Keratinocyte (primary cell): ENCODE data around the gene KLF5.

Source experiments
- CTCF ChIP-seq, 3 experiments: IDR thresholded peaks in 1 of 3; conservative IDR thresholded peaks in 1 of 3; optimal IDR thresholded peaks in 1 of 3; 2 replicates in 2 of 3; 3 replicates in 1 of 3; pipeline versions ENCODE3 to v1.5.1; 2011; ENCODE audit warnings: low read length in 3 of 3, mild to moderate bottlenecking in 3 of 3, moderate library complexity in 2 of 3, control low read depth in 1 of 3, inconsistent platforms in 1 of 3; ENCODE audit not compliant: insufficient read depth in 2 of 3; ENCODE audit errors: extremely low read depth in 1 of 3
- EZH2 ChIP-seq: IDR thresholded peaks from one replicate; pipeline ENCODE4 v1.6.1; 2012; ENCODE audit warnings: inconsistent platforms, mild to moderate bottlenecking, low read length, moderate library complexity

- no peak for TF ChIP-seq CTCF (optimal IDR thresholded peaks at IDR 0.05 in 1 of 3, IDR thresholded peaks at IDR 0.05 in 1 of 3, conservative IDR thresholded peaks at IDR 0.05 in 1 of 3; ENCODE audit: extremely low read depth in 1 of 3, insufficient read depth in 2 of 3, low read length in 3 of 3)
- no peak for TF ChIP-seq EZH2
Observed at GRCh38 chr13:73058736-73059459, at the start of gene KLF5.
